Kidney (tissue), 14 donors: Measurements from ENCODE around the gene LPIN3. TPM values are rescaled to one million over a fixed set of nuclear protein-coding genes. Genes with fewer than 3 reads are reported as not detected.

Source experiments
- DNase-seq, 5 donors: peaks; one replicate each; pipeline ENCODE4 v3.0.0-alpha.2; 2013 to 2020
- FAIRE-seq: peaks from 2 replicates; lab custom pipeline; 2012; peaks lifted over from hg19 to GRCh38; lab: Jason Lieb, UNC
- H3K27ac ChIP-seq, 2 donors: one replicate each; pipeline ENCODE4 v1.7.0; 2013; ENCODE audit warnings: low read depth in 2 of 2, low read length in 2 of 2, inconsistent platforms in 1 of 2
- H3K27me3 ChIP-seq: one replicate; pipeline ENCODE4 v1.7.1; 2013; ENCODE audit warnings: low read length, inconsistent platforms; ENCODE audit not compliant: control insufficient read depth, insufficient read depth
- H3K36me3 ChIP-seq, 3 donors: one replicate each; pipeline versions ENCODE4 v1.7.0 to v1.7.1; 2013; ENCODE audit warnings: low read length in 3 of 3, control low read depth in 1 of 3, inconsistent platforms in 1 of 3; ENCODE audit not compliant: insufficient read depth in 3 of 3, control insufficient read depth in 2 of 3
- H3K4me1 ChIP-seq, 3 donors: one replicate each; pipeline versions ENCODE4 v1.7.0 to v1.7.1; 2013; ENCODE audit warnings: low read length in 3 of 3, inconsistent platforms in 1 of 3, low read depth in 1 of 3; ENCODE audit not compliant: control insufficient read depth in 2 of 3, insufficient read depth in 2 of 3
- H3K4me3 ChIP-seq, 3 donors: one replicate each; pipeline versions ENCODE4 v1.7.0 to v1.8.1; 2013; ENCODE audit warnings: low read length in 3 of 3, control low read depth in 1 of 3, inconsistent platforms in 1 of 3
- H3K9ac ChIP-seq, 3 donors: one replicate each; pipeline versions ENCODE4 v1.7.0 to v1.7.1; 2013; ENCODE audit warnings: low read length in 3 of 3, control low read depth in 1 of 3, inconsistent platforms in 1 of 3
- H3K9me3 ChIP-seq, 3 donors: one replicate each; pipeline versions ENCODE4 v1.7.0 to v1.7.1; 2013; ENCODE audit warnings: low read length in 3 of 3, control low read depth in 1 of 3, inconsistent platforms in 1 of 3; ENCODE audit not compliant: control insufficient read depth in 2 of 3, insufficient read depth in 1 of 3
- intact Hi-C: fragments of 100-400 bp; cut with DNase I; formaldehyde crosslinking; loops from one replicate; pipeline ENCODE4 v1.11.1; 2022
- polyA plus RNA-seq: library from polyadenylated mRNA; stranded (reverse); fragments of 350-450 nt; fragmentation: Illumina TruSeq; extraction: RNeasy Lipid Tissue Mini Kit (QIAGEN cat#74804); gene quantifications from one replicate; pipeline ENCODE4 v1.2.3, GENCODE V29; 2014; ENCODE audit warnings: low read depth, low replicate concordance; ENCODE audit not compliant: insufficient read depth
- total RNA-seq: library from RNA; stranded (reverse); fragmentation: NEBNext Ultra II Directional; extraction: Animal tissue kit (Norgen Biotek cat#: 25700); gene quantifications from one replicate; pipeline ENCODE4 v1.2.1, GENCODE V29; 2021
- TF ChIP-seq, protein P1 (sequence below): IDR thresholded peaks from 3 replicates; pipeline ENCODE4 v1.5.1; 2012; ENCODE audit warnings: mild to moderate bottlenecking, moderate library complexity, borderline replicate concordance; ENCODE audit not compliant: insufficient read depth; ENCODE audit errors: extremely low read depth
- donor health status: control.
- donor health status: control.
- donor health status: control.
- donor health status: control.
- donor health status: control.
- donor health status: DM: yes; HTN: yes; CAD: no.
- donor health status: Normal renal cell carcinoma (clear cell type).

Gene LPIN3
- total and polyA plus RNA-seq, 2 donors from 2014 or later, result 29.4 to 31.6 TPM

DNA sequence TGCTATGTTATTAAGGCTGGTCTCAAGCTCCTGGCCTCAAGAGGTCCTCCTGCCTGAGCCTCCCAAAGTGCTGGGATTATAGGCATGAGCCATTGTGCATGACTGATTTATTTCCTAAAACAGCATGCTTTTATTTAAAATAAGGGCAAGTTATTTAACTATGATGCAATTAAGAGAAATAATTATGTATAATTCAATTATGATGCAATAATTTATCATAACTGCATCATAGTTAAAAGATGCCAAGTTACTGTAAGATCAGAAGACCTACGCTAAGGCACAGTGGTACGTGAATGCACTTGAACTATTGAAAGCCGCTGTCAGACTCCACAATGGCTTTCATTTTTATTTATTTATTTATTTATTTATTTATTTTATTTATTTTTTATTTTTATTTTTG lies 50.3 kb downstream of the LPIN3 start:
- TF ChIP-seq, protein P1, sequence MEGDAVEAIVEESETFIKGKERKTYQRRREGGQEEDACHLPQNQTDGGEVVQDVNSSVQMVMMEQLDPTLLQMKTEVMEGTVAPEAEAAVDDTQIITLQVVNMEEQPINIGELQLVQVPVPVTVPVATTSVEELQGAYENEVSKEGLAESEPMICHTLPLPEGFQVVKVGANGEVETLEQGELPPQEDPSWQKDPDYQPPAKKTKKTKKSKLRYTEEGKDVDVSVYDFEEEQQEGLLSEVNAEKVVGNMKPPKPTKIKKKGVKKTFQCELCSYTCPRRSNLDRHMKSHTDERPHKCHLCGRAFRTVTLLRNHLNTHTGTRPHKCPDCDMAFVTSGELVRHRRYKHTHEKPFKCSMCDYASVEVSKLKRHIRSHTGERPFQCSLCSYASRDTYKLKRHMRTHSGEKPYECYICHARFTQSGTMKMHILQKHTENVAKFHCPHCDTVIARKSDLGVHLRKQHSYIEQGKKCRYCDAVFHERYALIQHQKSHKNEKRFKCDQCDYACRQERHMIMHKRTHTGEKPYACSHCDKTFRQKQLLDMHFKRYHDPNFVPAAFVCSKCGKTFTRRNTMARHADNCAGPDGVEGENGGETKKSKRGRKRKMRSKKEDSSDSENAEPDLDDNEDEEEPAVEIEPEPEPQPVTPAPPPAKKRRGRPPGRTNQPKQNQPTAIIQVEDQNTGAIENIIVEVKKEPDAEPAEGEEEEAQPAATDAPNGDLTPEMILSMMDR, result no peak
- FAIRE-seq (no peak), DNase-seq (no peak)
- Histone ChIP-seq H3K9ac (no peak overlapping the region), H3K9me3 (no peaks in the 10 kb centered on the region), H3K4me1 (peaks cover 0 to 5% (median 0%) of the 10 kb centered on the region in 3 donors), H3K36me3 (no peaks in the 10 kb centered on the region), H3K27ac (no peak overlapping the region), H3K4me3 (no peak overlapping the region), H3K27me3 (no peaks in the 10 kb centered on the region)
- intact Hi-C loops, result no loop called here

DNA sequence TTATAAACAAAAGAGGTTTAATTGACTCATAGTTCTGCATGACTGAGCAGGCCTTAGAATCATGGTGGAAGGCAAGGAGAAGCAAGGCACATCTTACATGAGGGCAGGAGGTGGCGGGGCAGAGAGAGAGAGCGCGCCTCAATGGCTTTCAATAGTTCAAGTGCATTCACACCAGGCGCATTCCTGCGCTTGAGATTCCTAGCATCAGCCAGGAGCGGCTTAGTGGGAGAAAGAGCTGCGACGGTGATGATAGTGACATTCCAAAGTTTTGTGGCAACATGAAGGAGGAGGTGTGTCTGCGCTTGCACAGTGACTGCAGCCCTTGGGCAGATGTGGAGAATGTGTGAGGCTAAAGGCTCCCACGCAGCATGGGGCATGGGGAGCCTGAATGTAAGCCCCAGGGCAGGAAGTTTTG lies 51.0 kb downstream of the LPIN3 start:
- intact Hi-C loops, result no loop called here
- Histone ChIP-seq H3K36me3 (no peaks in the 10 kb centered on the region), H3K9me3 (no peaks in the 10 kb centered on the region), H3K4me1 (peaks cover 0 to 5% (median 0%) of the 10 kb centered on the region in 3 donors), H3K9ac (no peak overlapping the region), H3K4me3 (no peak overlapping the region), H3K27me3 (no peaks in the 10 kb centered on the region), H3K27ac (no peak overlapping the region)
- FAIRE-seq (no peak), DNase-seq (peak in 1 of 5 donors; percentile 16)
- TF ChIP-seq, protein P1, result no peak

DNA sequence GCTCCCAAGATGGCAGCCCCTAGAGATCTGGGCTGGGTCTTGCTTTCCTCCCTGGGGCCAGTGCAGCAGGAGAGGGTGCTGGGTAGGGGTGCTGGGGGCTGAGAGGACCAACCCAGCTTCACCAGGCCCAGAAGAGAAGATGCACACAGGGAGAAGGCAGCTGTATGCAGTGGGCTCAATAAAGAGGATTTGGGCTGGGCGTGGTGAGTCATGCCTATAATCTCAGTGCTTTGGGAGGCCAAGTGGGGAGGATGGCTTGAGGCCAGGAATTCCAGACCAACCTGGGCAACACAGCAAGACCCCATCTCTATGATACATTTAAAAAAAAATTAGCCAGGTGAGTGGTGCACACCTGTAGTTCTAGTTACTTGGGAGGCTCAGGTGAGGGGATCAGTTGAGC lies 51.7 kb downstream of the LPIN3 start:
- Histone ChIP-seq H3K4me3 (no peak overlapping the region), H3K27ac (peak overlapping the region in 1 of 2 donors; percentile 28), H3K9me3 (no peaks in the 10 kb centered on the region), H3K9ac (no peak overlapping the region), H3K27me3 (no peaks in the 10 kb centered on the region), H3K4me1 (peaks cover 0 to 5% (median 0%) of the 10 kb centered on the region in 3 donors), H3K36me3 (no peaks in the 10 kb centered on the region)
- TF ChIP-seq, protein P1, result no peak
- intact Hi-C loops, result no loop called here
- no peak for DNase-seq
- no peak for FAIRE-seq
